Mucosa of gallbladder (tissue), 1 donor: Measurements from ENCODE around the gene TMEM236. TPM values are rescaled to one million over a fixed set of nuclear protein-coding genes. Genes with fewer than 3 reads are reported as not detected.

ENCODE experiments used
- DNase-seq: peaks from one replicate; pipeline ENCODE4 v3.0.0-alpha.2; 2020; ENCODE audit warnings: low spot score
- total RNA-seq: library from RNA; stranded (reverse); gene quantifications from one replicate; pipeline ENCODE4 v1.2.1, GENCODE V29; 2021
- donor health status: DM: no; HTN: no; CAD: no.

Gene TMEM236
- total RNA-seq, 1 donor from 2014 or later = 0.46 TPM

GRCh38 chr10:17820943-17821342, 68.9 kb downstream of the TMEM236 start:
- no peak for DNase-seq

GRCh38 chr10:17821893-17822292, 69.9 kb downstream of the TMEM236 start:
- no peak for DNase-seq

- DNase-seq = no peak
Measured at GRCh38 chr10:17831341-17831740, 79.3 kb downstream of the TMEM236 start.

GRCh38 chr10:17831896-17832295, 79.9 kb downstream of the TMEM236 start:
- no peak for DNase-seq

- no peak for DNase-seq
Measured at GRCh38 chr10:17833656-17834055, 81.7 kb downstream of the TMEM236 start.

GRCh38 chr10:17835688-17836087, 83.7 kb downstream of the TMEM236 start:
- DNase-seq = no peak

- DNase-seq = peak; percentile 16
Measured at GRCh38 chr10:17836942-17837341, 84.9 kb downstream of the TMEM236 start.

GRCh38 chr10:17838080-17838648, 86.2 kb downstream of the TMEM236 start:
- no peak for DNase-seq

GRCh38 chr10:17841050-17841449, 89.0 kb downstream of the TMEM236 start:
- DNase-seq = no peak

- no peak for DNase-seq
Measured at GRCh38 chr10:17842641-17843040, 90.6 kb downstream of the TMEM236 start.

- no peak for DNase-seq
Measured at GRCh38 chr10:17847585-17848296, 95.7 kb downstream of the TMEM236 start.

- no peak for DNase-seq
Measured at GRCh38 chr10:17848646-17849045, 96.6 kb downstream of the TMEM236 start.

Other genes with a start within 250 kb of the TMEM236 start
- gene HACD1, start 134.8 kb upstream of the TMEM236 start, total RNA-seq = 17.0 TPM
- 20.1 TPM for gene STAM, start 108.0 kb upstream of the TMEM236 start, total RNA-seq
- 31.0 TPM for gene MRC1, start 57.1 kb downstream of the TMEM236 start, total RNA-seq
- not detected for gene SLC39A12, start 199.7 kb downstream of the TMEM236 start, total RNA-seq